HL-60 (cell line): ENCODE results near the gene WDHD1.

ENCODE experiments used
- DNase-seq, 2 experiments: peaks; one replicate each; pipeline ENCODE4 v3.0.0-alpha.2; 2010 to 2020; ENCODE audit warnings: low read depth in 1 of 2, low spot score in 1 of 2
- H3K27ac ChIP-seq: fragments of 250-450 bp; sonication (Bioruptor Pico); replicated peaks from 2 replicates; pipeline ENCODE4 v1.5.1; 2020; ENCODE audit warnings: mild to moderate bottlenecking, moderate library complexity
- H3K27me3 ChIP-seq: fragments of 250-450 bp; sonication (Bioruptor Pico); 2 replicates; pipeline ENCODE4 v1.5.1; 2021; ENCODE audit warnings: mild to moderate bottlenecking, moderate library complexity; ENCODE audit not compliant: insufficient read depth, poor library complexity, severe bottlenecking
- H3K4me3 ChIP-seq: replicated peaks from 2 replicates; pipeline ENCODE4 v1.5.1; 2011; ENCODE audit warnings: mild to moderate bottlenecking, control low read depth, low read length; ENCODE audit not compliant: insufficient read depth
- GABPA ChIP-seq: IDR thresholded peaks from 2 replicates; pipeline ENCODE4 v1.6.1; 2012; ENCODE audit warnings: low read depth
- POLR2AphosphoS5 ChIP-seq: IDR thresholded peaks from 2 replicates; pipeline ENCODE4 v1.6.1; 2012; ENCODE audit warnings: low read depth
- SPI1 ChIP-seq: IDR thresholded peaks from 2 replicates; pipeline ENCODE4 v1.6.1; 2012; ENCODE audit warnings: low read depth, mild to moderate bottlenecking, borderline replicate concordance
- TF ChIP-seq, protein P1 (sequence below): IDR thresholded peaks from 2 replicates; pipeline ENCODE4 v1.6.1; 2012; ENCODE audit warnings: low read depth; ENCODE audit not compliant: insufficient replicate concordance
- TF ChIP-seq, protein P2 (sequence below): IDR thresholded peaks from one replicate; pipeline ENCODE4 v1.5.1; 2011; ENCODE audit warnings: low read length, control low read depth, inconsistent platforms; ENCODE audit not compliant: insufficient read depth

The WDHD1 gene

DNA sequence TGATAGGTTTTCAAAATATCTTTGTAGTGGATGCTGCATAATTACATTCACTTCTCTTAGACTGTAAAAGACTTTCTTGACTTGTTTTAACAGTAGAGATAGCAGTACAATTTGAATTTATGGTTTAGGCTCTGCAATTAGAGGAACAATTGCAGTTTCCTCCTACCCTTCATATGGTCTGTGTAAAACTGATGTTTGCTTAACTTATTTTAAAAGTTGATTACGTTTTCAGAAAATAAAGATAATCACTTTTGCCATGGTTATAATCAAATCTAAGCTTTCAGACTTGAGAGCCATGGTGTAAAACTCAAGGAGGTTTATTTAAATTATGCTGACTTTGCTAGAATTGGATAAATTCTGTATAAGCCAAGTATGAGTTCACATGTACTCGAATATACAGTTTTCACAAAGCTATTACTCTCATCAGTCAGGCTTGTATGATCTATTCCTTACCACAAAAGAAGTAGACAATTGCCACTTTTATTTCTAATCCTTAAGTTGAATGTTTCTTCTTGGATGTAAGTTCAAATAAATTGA lies 22.1 kb upstream of the WDHD1 start:
- no peak for TF ChIP-seq POLR2AphosphoS5
- Histone ChIP-seq H3K27me3 (no peaks in the 10 kb centered on the region), H3K4me3 (no peak overlapping the region), H3K27ac (no peak overlapping the region)
- no peak for DNase-seq

DNA sequence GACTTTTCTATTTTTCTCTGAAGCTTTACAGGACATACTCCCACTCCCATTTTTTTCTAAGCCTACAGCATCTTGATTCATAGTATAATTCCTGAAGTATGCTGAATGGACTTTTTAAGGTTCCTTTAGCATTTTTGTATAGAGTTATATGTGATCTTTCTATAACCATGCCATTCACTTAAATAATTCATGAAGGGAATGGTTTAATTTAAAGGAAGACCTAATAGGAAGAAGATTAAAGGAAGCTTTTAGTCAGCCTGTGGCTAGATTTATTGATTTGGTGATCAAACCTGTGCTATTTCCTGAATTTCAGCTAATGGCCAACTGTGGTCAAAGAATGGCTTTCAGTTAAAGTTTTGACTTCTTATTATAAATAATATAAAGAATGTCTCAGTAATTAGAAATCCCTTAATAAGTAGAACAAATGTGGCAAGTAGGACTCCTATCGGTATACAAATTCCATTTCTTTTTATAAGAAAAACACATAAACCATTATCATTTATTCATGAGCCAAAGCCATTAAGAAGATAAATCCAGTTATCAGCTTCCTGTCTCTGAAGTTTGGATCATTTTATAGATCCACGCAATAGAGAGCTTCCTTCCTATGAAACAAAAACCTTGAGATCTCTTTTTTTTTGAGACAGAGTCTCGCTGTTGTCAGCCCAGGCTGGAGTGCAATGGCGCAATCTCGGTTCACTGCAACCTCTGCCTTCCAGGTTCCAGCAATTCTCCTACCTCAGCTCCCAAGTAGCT lies 20.6 kb upstream of the WDHD1 start:
- Histone ChIP-seq H3K4me3 (no peak overlapping the region), H3K27ac (no peak overlapping the region), H3K27me3 (no peaks in the 10 kb centered on the region)
- no peak for DNase-seq
- TF ChIP-seq GABPA (no peak), POLR2AphosphoS5 (no peak)
- TF ChIP-seq, protein P1, sequence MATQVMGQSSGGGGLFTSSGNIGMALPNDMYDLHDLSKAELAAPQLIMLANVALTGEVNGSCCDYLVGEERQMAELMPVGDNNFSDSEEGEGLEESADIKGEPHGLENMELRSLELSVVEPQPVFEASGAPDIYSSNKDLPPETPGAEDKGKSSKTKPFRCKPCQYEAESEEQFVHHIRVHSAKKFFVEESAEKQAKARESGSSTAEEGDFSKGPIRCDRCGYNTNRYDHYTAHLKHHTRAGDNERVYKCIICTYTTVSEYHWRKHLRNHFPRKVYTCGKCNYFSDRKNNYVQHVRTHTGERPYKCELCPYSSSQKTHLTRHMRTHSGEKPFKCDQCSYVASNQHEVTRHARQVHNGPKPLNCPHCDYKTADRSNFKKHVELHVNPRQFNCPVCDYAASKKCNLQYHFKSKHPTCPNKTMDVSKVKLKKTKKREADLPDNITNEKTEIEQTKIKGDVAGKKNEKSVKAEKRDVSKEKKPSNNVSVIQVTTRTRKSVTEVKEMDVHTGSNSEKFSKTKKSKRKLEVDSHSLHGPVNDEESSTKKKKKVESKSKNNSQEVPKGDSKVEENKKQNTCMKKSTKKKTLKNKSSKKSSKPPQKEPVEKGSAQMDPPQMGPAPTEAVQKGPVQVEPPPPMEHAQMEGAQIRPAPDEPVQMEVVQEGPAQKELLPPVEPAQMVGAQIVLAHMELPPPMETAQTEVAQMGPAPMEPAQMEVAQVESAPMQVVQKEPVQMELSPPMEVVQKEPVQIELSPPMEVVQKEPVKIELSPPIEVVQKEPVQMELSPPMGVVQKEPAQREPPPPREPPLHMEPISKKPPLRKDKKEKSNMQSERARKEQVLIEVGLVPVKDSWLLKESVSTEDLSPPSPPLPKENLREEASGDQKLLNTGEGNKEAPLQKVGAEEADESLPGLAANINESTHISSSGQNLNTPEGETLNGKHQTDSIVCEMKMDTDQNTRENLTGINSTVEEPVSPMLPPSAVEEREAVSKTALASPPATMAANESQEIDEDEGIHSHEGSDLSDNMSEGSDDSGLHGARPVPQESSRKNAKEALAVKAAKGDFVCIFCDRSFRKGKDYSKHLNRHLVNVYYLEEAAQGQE, result no peak

DNA sequence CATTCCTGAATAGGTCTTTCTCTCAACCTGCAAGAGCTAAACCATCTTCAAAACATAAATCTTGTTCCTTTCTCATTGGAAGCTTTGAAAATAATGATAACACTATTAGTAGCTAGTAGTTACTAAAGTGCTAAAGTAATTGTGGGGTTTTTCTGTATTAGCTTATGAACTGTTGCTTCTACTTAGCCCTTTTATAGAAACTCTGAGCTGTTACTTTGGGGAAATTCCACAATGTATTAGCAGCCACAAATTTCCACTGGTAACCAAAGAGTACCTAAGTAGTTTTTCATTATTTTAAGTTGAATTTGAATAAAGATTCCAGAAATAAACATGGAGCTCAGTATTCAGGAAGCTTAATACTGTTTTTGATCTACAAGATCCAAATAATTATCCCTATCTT lies 18.2 kb upstream of the WDHD1 start:
- DNase-seq, result no peak
- Histone ChIP-seq H3K27me3 (no peaks in the 10 kb centered on the region), H3K4me3 (no peak overlapping the region), H3K27ac (no peak overlapping the region)
- TF ChIP-seq, protein P1, result no peak
- TF ChIP-seq GABPA (no peak), SPI1 (no peak), POLR2AphosphoS5 (no peak)
- TF ChIP-seq, protein P2, sequence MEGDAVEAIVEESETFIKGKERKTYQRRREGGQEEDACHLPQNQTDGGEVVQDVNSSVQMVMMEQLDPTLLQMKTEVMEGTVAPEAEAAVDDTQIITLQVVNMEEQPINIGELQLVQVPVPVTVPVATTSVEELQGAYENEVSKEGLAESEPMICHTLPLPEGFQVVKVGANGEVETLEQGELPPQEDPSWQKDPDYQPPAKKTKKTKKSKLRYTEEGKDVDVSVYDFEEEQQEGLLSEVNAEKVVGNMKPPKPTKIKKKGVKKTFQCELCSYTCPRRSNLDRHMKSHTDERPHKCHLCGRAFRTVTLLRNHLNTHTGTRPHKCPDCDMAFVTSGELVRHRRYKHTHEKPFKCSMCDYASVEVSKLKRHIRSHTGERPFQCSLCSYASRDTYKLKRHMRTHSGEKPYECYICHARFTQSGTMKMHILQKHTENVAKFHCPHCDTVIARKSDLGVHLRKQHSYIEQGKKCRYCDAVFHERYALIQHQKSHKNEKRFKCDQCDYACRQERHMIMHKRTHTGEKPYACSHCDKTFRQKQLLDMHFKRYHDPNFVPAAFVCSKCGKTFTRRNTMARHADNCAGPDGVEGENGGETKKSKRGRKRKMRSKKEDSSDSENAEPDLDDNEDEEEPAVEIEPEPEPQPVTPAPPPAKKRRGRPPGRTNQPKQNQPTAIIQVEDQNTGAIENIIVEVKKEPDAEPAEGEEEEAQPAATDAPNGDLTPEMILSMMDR, result no peak

DNA sequence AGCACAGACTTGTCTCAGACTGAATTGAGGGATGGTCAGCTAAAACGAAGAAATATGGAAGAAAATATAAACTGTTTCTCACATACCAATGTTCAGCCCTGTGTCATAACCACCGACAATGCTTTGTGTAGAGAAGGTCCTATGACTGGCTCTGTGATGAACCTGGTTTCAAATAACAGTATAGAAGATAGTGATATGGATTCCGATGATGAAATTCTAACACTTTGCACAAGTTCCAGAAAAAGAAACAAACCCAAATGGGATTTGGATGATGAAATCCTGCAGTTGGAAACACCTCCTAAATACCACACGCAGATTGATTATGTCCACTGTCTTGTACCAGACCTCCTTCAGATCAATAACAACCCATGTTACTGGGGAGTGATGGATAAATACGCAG lies 16.6 kb upstream of the WDHD1 start:
- H3K4me3 ChIP-seq, result no peak overlapping the region
- no peak overlapping the region for H3K27ac ChIP-seq
- TF ChIP-seq, protein P1, result no peak
- no peaks in the 10 kb centered on the region for H3K27me3 ChIP-seq
- DNase-seq, result no peak

DNA sequence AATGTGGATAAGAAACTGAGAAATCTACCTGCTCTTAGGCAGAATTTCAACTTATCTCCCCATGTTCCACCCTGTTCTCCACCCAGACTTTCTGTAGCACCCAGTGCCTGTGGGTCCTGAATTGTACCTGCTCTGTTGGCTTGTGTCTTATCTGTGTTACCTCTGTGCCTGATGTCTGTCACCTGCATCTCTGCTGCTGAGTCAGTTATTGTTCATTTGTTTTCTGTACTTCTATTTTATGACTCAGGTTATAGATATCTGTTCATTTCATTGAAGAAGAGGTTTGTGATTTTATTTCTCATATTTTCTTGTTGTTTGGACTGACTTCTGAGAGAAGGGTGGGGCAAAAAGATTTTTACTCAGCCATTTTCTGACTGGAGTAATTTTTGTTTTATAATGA lies 11.8 kb upstream of the WDHD1 start:
- Histone ChIP-seq H3K27me3 (no peaks in the 10 kb centered on the region), H3K27ac (no peak overlapping the region), H3K4me3 (no peak overlapping the region)
- TF ChIP-seq, protein P1, result no peak
- TF ChIP-seq, protein P2, result no peak
- no peak for TF ChIP-seq GABPA
- no peak for TF ChIP-seq SPI1
- TF ChIP-seq POLR2AphosphoS5, result no peak
- DNase-seq, result no peak
